Erythroblast (primary cell): Measurements from ENCODE around the gene NR3C1.

ENCODE experiments used
- GATA1 ChIP-seq: IDR thresholded peaks from 2 replicates; pipeline ENCODE4 v1.6.1; 2011; ENCODE audit warnings: low read depth, mild to moderate bottlenecking, control low read depth, low read length, moderate library complexity
- POLR2A ChIP-seq: IDR thresholded peaks from 2 replicates; pipeline ENCODE4 v1.6.1; 2011; ENCODE audit warnings: mild to moderate bottlenecking, low read length

DNA sequence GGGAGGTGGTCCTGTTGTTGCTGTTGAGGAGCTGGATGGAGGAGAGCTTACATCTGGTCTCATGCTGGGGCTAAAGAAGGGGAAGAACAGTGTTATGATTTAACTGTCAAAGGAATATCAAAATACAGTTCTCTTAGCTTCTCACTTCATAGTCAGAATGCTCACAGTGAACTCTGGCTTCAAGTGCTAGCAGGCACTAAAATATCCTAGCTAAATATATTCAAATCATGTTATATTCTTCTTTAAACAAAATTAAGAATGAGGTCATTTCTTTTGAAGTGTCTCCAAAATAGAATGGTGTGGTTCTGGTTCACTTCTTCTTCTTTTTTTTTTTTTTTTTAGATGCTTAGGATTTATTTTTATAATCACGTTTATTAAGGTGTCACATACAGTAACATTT, 89.4 kb downstream of the NR3C1 start:
- TF ChIP-seq POLR2A (no peak), GATA1 (no peak)
